SKM-1 (cell line): Measurements from ENCODE around the gene NEK9.
A peak's percentile ranks its signal among the peaks of the same experiment; 100 is the strongest.
"Not testable (repeated sequence)": the region's sequence is repeated elsewhere in the genome, so short reads cannot be mapped to it uniquely, and the experiment has no call there.

ENCODE experiments used
- DNase-seq: peaks from one replicate; lab custom pipeline; 2025; ENCODE audit not compliant: unreplicated experiment; lab: John Stamatoyannopoulos, UW

Gene NEK9

GRCh38 chr14:75068294-75069120 lies 58.3 kb downstream of the NEK9 start:
- DNase-seq, result no peak

GRCh38 chr14:75067765-75068164 lies 59.1 kb downstream of the NEK9 start:
- not testable (repeated sequence) for DNase-seq

GRCh38 chr14:75067212-75067611 lies 59.6 kb downstream of the NEK9 start:
- no peak for DNase-seq

- no peak for DNase-seq
Measured at GRCh38 chr14:75066691-75067090, 60.2 kb downstream of the NEK9 start.

GRCh38 chr14:75064205-75064567 lies 62.7 kb downstream of the NEK9 start:
- no peak for DNase-seq

- DNase-seq, result peak; percentile 54
Measured at GRCh38 chr14:75063491-75064204, 63.2 kb downstream of the NEK9 start, which contains the start of gene ACYP1. TSS of gene ACYP1 (minus strand) at chr14:75064024. CDS start at chr14:75063553, 471 bp downstream.

GRCh38 chr14:75063013-75063412 lies 63.8 kb downstream of the NEK9 start:
- DNase-seq, result no peak

- DNase-seq, result no peak
Measured at GRCh38 chr14:75060420-75060819, 66.4 kb downstream of the NEK9 start.

GRCh38 chr14:75059642-75060041 lies 67.2 kb downstream of the NEK9 start:
- no peak for DNase-seq

GRCh38 chr14:75054421-75054820 lies 72.4 kb downstream of the NEK9 start:
- DNase-seq, result no peak

GRCh38 chr14:75053396-75054291 lies 73.2 kb downstream of the NEK9 start:
- no peak for DNase-seq

GRCh38 chr14:75051556-75051899 lies 75.3 kb downstream of the NEK9 start:
- no peak for DNase-seq

GRCh38 chr14:75050852-75051555 lies 75.8 kb downstream of the NEK9 start, which contains the start of gene MLH3:
TSS of gene MLH3 (minus strand) at chr14:75051467. CDS start at chr14:75049655, 1,812 bp downstream.
- peak; percentile 19 for DNase-seq

- no peak for DNase-seq
Measured at GRCh38 chr14:75049731-75050201, 77.1 kb downstream of the NEK9 start.

GRCh38 chr14:75049136-75049535 lies 77.7 kb downstream of the NEK9 start:
- DNase-seq, result no peak

- DNase-seq, result no peak
Measured at GRCh38 chr14:75048101-75048500, 78.7 kb downstream of the NEK9 start.

- DNase-seq, result no peak
Measured at GRCh38 chr14:75047506-75047905, 79.3 kb downstream of the NEK9 start.

GRCh38 chr14:75046899-75047298 lies 79.9 kb downstream of the NEK9 start:
- DNase-seq, result no peak

- no peak for DNase-seq
Measured at GRCh38 chr14:75046275-75046674, 80.6 kb downstream of the NEK9 start.

- no peak for DNase-seq
Measured at GRCh38 chr14:75044752-75045151, 82.1 kb downstream of the NEK9 start.

GRCh38 chr14:75044322-75044721 lies 82.5 kb downstream of the NEK9 start:
- no peak for DNase-seq
